Measurements from ENCODE around the gene USP10. TPM values are rescaled to one million over a fixed set of nuclear protein-coding genes. Genes with fewer than 3 reads are reported as not detected.

USP10 gene
- total RNA-seq, 1 experiment from 2014 or later: 79.5 TPM

- no peak for DNase-seq (ENCODE audit: low spot score)
Observed at GRCh38 chr16:84800158-84800978, 100.6 kb downstream of the USP10 start.

- no peak for DNase-seq (ENCODE audit: low spot score)
Observed at GRCh38 chr16:84803146-84803545, 103.3 kb downstream of the USP10 start.

GRCh38 chr16:84804326-84804725 is 104.5 kb downstream of the USP10 start:
- no peak for DNase-seq (ENCODE audit: low spot score)

- DNase-seq (ENCODE audit: low spot score): peak; percentile 89
Observed at GRCh38 chr16:84806256-84806889, 106.6 kb downstream of the USP10 start.

- DNase-seq (ENCODE audit: low spot score): no peak
Observed at GRCh38 chr16:84806890-84807258, 107.1 kb downstream of the USP10 start.

GRCh38 chr16:84807776-84808175 is 108.0 kb downstream of the USP10 start:
- no peak for DNase-seq (ENCODE audit: low spot score)

GRCh38 chr16:84808826-84809225 is 109.0 kb downstream of the USP10 start:
- no peak for DNase-seq (ENCODE audit: low spot score)

- peak; percentile 64 for DNase-seq (ENCODE audit: low spot score)
Observed at GRCh38 chr16:84810518-84811273, 110.9 kb downstream of the USP10 start.

- DNase-seq (ENCODE audit: low spot score): no peak
Observed at GRCh38 chr16:84811529-84811928, 111.7 kb downstream of the USP10 start.

GRCh38 chr16:84813141-84813934 is 113.5 kb downstream of the USP10 start:
- DNase-seq (ENCODE audit: low spot score): no peak

GRCh38 chr16:84815462-84815861 is 115.7 kb downstream of the USP10 start:
- DNase-seq (ENCODE audit: low spot score): no peak

GRCh38 chr16:84816023-84816422 is 116.2 kb downstream of the USP10 start:
- DNase-seq (ENCODE audit: low spot score): no peak

GRCh38 chr16:84816485-84816884 is 116.7 kb downstream of the USP10 start:
- no peak for DNase-seq (ENCODE audit: low spot score)

GRCh38 chr16:84817206-84817605 is 117.4 kb downstream of the USP10 start:
- no peak for DNase-seq (ENCODE audit: low spot score)

GRCh38 chr16:84817613-84818012 is 117.8 kb downstream of the USP10 start:
- DNase-seq (ENCODE audit: low spot score): no peak

GRCh38 chr16:84818133-84818532 is 118.3 kb downstream of the USP10 start:
- no peak for DNase-seq (ENCODE audit: low spot score)

GRCh38 chr16:84818989-84819643 is 119.3 kb downstream of the USP10 start:
- no peak for DNase-seq (ENCODE audit: low spot score)

- DNase-seq (ENCODE audit: low spot score): peak; percentile 88
Observed at GRCh38 chr16:84819644-84820304, 120.0 kb downstream of the USP10 start, which contains the start of gene CRISPLD2. Gene CRISPLD2 (plus strand): TSS chr16:84819985. CDS start chr16:84838496, 18,511 bp downstream.

- no peak for DNase-seq (ENCODE audit: low spot score)
Observed at GRCh38 chr16:84820305-84820684, 120.5 kb downstream of the USP10 start.

- no peak for DNase-seq (ENCODE audit: low spot score)
Observed at GRCh38 chr16:84820771-84821170, 121.0 kb downstream of the USP10 start.

GRCh38 chr16:84821179-84821578 is 121.4 kb downstream of the USP10 start:
- DNase-seq (ENCODE audit: low spot score): no peak

Data from H4 (cell line).